Skeletal muscle satellite cell (primary cell): ENCODE data around the gene ARL15.

Experiments used
- H3K27me3 ChIP-seq: 2 replicates; pipeline ENCODE4 v1.7.0; 2013; ENCODE audit warnings: low read length; ENCODE audit not compliant: control insufficient read depth, insufficient read depth
- H3K36me3 ChIP-seq: 2 replicates; pipeline ENCODE4 v1.7.0; 2013; ENCODE audit warnings: mild to moderate bottlenecking, control low read depth, low read length; ENCODE audit not compliant: insufficient read depth
- H3K4me1 ChIP-seq: 2 replicates; pipeline ENCODE4 v1.7.0; 2013; ENCODE audit warnings: low read length; ENCODE audit not compliant: control insufficient read depth, insufficient read depth
- H3K4me2 ChIP-seq: 2 replicates; pipeline ENCODE4 v1.7.0; 2013; ENCODE audit warnings: mild to moderate bottlenecking, low read length
- H3K4me3 ChIP-seq: 2 replicates; pipeline ENCODE4 v1.7.0; 2013; ENCODE audit warnings: low read length
- H3K9ac ChIP-seq: 2 replicates; pipeline ENCODE4 v1.7.0; 2013; ENCODE audit warnings: mild to moderate bottlenecking, low read depth, low read length, moderate library complexity
- H3K9me3 ChIP-seq: replicated peaks from 2 replicates; pipeline ENCODE4 v1.7.0; 2013; ENCODE audit warnings: mild to moderate bottlenecking, control low read depth, low read length

Gene ARL15

GRCh38 chr5:54007827-54008777 lies 302.3 kb downstream of the ARL15 start:
- Histone ChIP-seq H3K4me1 (peaks cover 21% of the 10 kb centered on the region), H3K4me3 (no peak overlapping the region), H3K9me3 (no peaks in the 10 kb centered on the region), H3K9ac (peak overlapping the region; percentile 13), H3K4me2 (peak overlapping the region; percentile 54), H3K36me3 (no peaks in the 10 kb centered on the region), H3K27me3 (no peaks in the 10 kb centered on the region)

- H3K9me3 ChIP-seq: no peaks in the 10 kb centered on the region
- no peak overlapping the region for H3K9ac ChIP-seq
- no peak overlapping the region for H3K4me3 ChIP-seq
- no peaks in the 10 kb centered on the region for H3K36me3 ChIP-seq
- peaks cover 21% of the 10 kb centered on the region for H3K4me1 ChIP-seq
- no peaks in the 10 kb centered on the region for H3K27me3 ChIP-seq
- no peak overlapping the region for H3K4me2 ChIP-seq
Observed at GRCh38 chr5:54004697-54005096, 305.7 kb downstream of the ARL15 start.

- H3K27me3 ChIP-seq: no peaks in the 10 kb centered on the region
Observed at GRCh38 chr5:54002779-54003178, 307.6 kb downstream of the ARL15 start.

GRCh38 chr5:54001976-54002775 lies 308.2 kb downstream of the ARL15 start:
- no peak overlapping the region for H3K4me3 ChIP-seq
- H3K27me3 ChIP-seq: no peaks in the 10 kb centered on the region
- no peak overlapping the region for H3K4me2 ChIP-seq
- no peaks in the 10 kb centered on the region for H3K36me3 ChIP-seq
- no peaks in the 10 kb centered on the region for H3K4me1 ChIP-seq
- H3K9me3 ChIP-seq: no peaks in the 10 kb centered on the region
- no peak overlapping the region for H3K9ac ChIP-seq

More at GRCh38 chr5:54002779-54003178, 307.6 kb downstream of the ARL15 start:
- no peak overlapping the region for H3K4me3 ChIP-seq
- no peak overlapping the region for H3K4me2 ChIP-seq
- no peaks in the 10 kb centered on the region for H3K36me3 ChIP-seq
- peaks cover 4% of the 10 kb centered on the region for H3K4me1 ChIP-seq
- no peak overlapping the region for H3K9ac ChIP-seq
- H3K9me3 ChIP-seq: no peaks in the 10 kb centered on the region

- H3K9ac ChIP-seq: no peak overlapping the region
Observed at GRCh38 chr5:54000011-54000410, 310.4 kb downstream of the ARL15 start.

GRCh38 chr5:53997736-53998627 lies 312.4 kb downstream of the ARL15 start:
- Histone ChIP-seq H3K36me3 (no peaks in the 10 kb centered on the region), H3K4me3 (no peak overlapping the region), H3K9ac (no peak overlapping the region), H3K4me1 (peaks cover 9% of the 10 kb centered on the region), H3K4me2 (no peak overlapping the region), H3K27me3 (no peaks in the 10 kb centered on the region), H3K9me3 (no peaks in the 10 kb centered on the region)

More at GRCh38 chr5:54000011-54000410, 310.4 kb downstream of the ARL15 start:
- Histone ChIP-seq H3K36me3 (no peaks in the 10 kb centered on the region), H3K4me2 (no peak overlapping the region), H3K4me1 (no peaks in the 10 kb centered on the region), H3K4me3 (no peak overlapping the region), H3K27me3 (no peaks in the 10 kb centered on the region), H3K9me3 (no peaks in the 10 kb centered on the region)

- H3K9me3 ChIP-seq: no peaks in the 10 kb centered on the region
- H3K4me3 ChIP-seq: no peak overlapping the region
- H3K4me2 ChIP-seq: no peak overlapping the region
- no peaks in the 10 kb centered on the region for H3K27me3 ChIP-seq
- peaks cover 9% of the 10 kb centered on the region for H3K4me1 ChIP-seq
- no peaks in the 10 kb centered on the region for H3K36me3 ChIP-seq
- H3K9ac ChIP-seq: no peak overlapping the region
Observed at GRCh38 chr5:53996008-53996407, 314.4 kb downstream of the ARL15 start.

- H3K4me3 ChIP-seq: no peak overlapping the region
- H3K36me3 ChIP-seq: no peaks in the 10 kb centered on the region
- H3K4me2 ChIP-seq: no peak overlapping the region
- no peak overlapping the region for H3K9ac ChIP-seq
- no peaks in the 10 kb centered on the region for H3K27me3 ChIP-seq
- H3K9me3 ChIP-seq: no peaks in the 10 kb centered on the region
- H3K4me1 ChIP-seq: peaks cover 9% of the 10 kb centered on the region
Observed at GRCh38 chr5:53994148-53994547, 316.2 kb downstream of the ARL15 start.

- H3K27me3 ChIP-seq: no peaks in the 10 kb centered on the region
- no peaks in the 10 kb centered on the region for H3K36me3 ChIP-seq
- H3K4me2 ChIP-seq: no peak overlapping the region
Observed at GRCh38 chr5:53991942-53992341, 318.4 kb downstream of the ARL15 start.

GRCh38 chr5:53987101-53987500 lies 323.3 kb downstream of the ARL15 start:
- Histone ChIP-seq H3K9me3 (no peaks in the 10 kb centered on the region), H3K27me3 (no peaks in the 10 kb centered on the region), H3K9ac (no peak overlapping the region), H3K36me3 (no peaks in the 10 kb centered on the region), H3K4me2 (no peak overlapping the region), H3K4me1 (no peaks in the 10 kb centered on the region), H3K4me3 (no peak overlapping the region)

More at GRCh38 chr5:53991942-53992341, 318.4 kb downstream of the ARL15 start:
- no peak overlapping the region for H3K9ac ChIP-seq
- no peaks in the 10 kb centered on the region for H3K9me3 ChIP-seq
- H3K4me1 ChIP-seq: peaks cover 9% of the 10 kb centered on the region
- H3K4me3 ChIP-seq: no peak overlapping the region

- no peak overlapping the region for H3K4me2 ChIP-seq
- H3K9ac ChIP-seq: no peak overlapping the region
- H3K4me3 ChIP-seq: no peak overlapping the region
- H3K4me1 ChIP-seq: no peaks in the 10 kb centered on the region
- no peaks in the 10 kb centered on the region for H3K36me3 ChIP-seq
- no peaks in the 10 kb centered on the region for H3K27me3 ChIP-seq
- H3K9me3 ChIP-seq: no peaks in the 10 kb centered on the region
Observed at GRCh38 chr5:53985796-53986195, 324.6 kb downstream of the ARL15 start.
